Activated CD4-positive, alpha-beta T cell treated with anti-CD3 and anti-CD28 coated beads, Interleukin-2, Interleukin-6, amounts not matched to agents 100 ng/mL and 50 ng/mL, durations not matched to agents 16 hours and 8 hours (primary cell): ENCODE data around the gene SCLT1.

ENCODE experiments used
- DNase-seq: peaks from one replicate; pipeline ENCODE4 v3.0.0-alpha.2; 2020

SCLT1 gene

DNA sequence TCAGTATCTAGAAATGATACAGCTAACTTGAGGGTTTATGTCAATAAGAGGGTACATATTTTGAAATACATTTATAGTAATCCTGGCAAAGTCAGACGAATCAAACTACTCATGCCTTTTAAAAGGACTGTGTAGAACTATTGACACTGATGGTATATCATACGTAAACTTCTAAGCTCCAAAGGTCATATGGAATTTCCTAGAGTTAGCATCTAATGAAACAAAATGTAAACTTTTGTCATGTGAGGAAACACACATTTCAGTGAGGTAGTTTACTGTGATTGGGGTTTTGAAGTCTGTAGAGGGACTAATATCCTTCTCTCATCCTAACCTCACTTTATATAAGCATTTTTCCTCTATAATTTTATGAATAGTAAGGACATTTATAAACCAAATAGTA is 138.4 kb downstream of the SCLT1 start:
- no peak for DNase-seq

DNA sequence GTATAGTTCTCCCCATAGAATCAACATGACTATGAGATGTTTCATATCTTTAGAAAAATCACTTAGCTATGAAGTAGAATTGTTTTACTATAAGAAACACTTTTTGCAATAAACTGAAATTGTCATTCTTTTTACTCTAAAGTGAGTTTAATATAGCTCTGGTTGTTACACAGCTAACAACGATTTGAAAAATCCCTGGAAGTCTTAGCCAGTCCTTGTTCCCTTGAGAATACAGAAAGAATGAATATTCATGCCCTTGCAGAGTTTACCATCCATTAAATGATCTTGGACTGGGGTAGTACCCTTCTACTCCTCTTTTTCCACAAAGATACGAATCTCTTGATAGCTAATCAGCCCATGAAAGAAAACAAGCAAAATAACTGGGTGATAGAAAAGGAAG is 142.0 kb downstream of the SCLT1 start:
- no peak for DNase-seq

- DNase-seq: no peak
Measured at GRCh38 chr4:128950796-128951195, 142.5 kb downstream of the SCLT1 start.

DNA sequence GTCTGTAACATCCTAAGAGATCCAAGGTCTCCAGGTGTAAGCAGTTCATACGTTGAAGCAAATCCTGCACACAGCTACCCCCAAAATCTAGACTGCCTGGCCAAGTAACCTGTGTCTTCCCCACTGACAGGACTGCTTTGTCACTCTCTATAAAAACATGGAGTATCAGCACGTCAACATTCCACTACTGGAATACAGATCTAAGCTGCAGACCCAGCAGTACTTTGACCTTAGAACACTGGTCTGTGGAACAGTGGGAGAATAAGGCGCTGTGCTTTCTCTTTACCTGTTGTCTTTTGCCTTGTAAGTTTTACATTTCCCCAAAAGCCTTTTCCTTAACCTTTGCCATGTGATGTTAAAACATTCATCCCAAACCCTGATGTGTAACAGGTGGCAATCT is 146.4 kb downstream of the SCLT1 start:
- DNase-seq: no peak

DNA sequence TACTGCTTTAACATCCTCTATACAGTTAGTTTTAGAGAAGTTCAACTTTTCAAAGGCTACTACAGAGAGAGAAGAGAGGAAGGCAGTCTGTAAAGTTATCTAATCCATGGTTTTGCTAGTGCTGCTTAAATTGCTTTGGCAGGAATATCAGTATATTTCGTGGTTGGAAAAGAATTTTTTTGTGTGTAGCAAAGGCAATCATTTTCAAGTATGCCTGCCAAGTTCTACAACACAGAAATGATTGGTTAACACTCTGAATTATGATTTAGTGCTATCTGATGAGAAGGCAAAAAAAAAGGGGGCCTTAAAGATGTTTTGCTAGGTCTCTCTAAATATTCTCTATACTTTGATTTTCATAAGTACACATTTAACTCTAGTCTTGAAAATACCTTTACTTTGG is 150.7 kb downstream of the SCLT1 start:
- DNase-seq: no peak

DNA sequence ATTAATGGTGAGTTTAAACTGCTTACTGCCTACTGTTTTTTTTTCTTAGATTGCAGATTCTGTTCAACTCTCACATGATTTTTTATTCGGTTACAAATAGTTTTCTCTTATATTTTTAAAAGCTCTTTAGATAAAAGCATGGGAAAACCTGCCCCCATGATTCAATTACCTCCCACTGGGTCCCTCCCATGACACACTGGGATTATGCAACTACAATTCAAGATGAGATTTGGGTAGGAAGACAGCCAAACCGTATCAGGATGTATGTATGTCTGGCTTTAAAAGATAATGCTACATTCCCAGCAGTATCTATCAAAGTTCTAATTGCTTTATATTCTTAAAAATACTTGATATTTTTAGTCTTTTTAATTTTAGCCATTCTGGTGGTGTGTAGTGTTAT is 152.4 kb downstream of the SCLT1 start:
- no peak for DNase-seq

DNA sequence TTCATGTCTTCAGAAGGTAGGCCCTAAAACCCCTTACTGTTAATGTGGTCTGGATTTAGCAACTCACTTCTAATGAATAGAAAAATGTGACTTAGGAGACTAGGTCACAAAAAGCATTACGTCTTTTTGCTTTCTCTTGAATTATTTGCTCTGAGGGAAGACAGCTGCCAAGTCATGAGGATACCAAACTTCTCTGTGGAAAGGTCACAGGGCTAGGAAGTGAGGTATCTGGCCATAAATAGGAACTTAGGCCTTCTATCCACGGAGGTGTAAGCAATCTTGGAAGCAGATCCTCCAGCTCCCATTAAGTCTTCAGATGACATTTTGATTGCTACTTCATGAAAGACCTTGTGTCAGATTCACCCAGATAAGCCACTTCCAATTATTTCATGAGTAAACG is 163.3 kb downstream of the SCLT1 start:
- no peak for DNase-seq

GRCh38 chr4:128924951-128925350 is 168.4 kb downstream of the SCLT1 start:
- DNase-seq: no peak

DNA sequence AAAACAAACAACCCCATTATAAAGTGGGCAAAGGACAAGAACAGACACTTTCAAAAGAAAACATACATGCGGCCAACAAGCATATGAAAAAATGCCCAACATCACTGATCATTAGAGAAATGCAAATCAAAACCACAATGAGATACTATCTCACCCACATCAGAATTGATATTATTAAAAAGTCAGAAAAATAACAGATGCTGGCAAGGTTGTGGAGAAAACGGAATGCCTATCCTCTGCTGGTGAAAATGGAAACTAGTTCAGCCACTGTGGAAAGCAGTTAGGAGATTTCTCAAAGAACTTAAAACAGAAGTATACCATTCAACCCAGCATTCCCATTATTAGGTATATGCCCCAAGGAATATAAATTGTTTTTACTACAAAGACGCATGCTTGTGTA is 171.4 kb downstream of the SCLT1 start:
- no peak for DNase-seq

DNA sequence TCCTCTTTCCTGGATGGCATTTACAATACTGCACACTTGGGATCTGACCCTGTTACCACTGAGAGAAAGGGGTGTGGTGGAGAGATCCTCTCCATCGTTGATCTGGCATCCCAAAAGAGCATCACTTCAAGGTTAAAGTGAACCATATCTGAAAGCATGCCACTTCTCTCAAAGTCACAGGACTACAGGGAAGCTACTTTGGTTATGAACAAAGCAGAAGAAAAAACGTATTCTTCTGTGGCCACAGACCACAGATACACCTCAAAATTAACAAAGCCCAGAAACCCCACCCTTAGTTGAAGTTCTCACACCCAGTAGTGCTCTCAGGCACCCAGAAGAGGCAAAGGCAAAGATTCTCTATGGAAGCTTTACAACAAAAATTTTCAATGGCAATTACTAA is 175.6 kb downstream of the SCLT1 start:
- peak; percentile 10 for DNase-seq

DNA sequence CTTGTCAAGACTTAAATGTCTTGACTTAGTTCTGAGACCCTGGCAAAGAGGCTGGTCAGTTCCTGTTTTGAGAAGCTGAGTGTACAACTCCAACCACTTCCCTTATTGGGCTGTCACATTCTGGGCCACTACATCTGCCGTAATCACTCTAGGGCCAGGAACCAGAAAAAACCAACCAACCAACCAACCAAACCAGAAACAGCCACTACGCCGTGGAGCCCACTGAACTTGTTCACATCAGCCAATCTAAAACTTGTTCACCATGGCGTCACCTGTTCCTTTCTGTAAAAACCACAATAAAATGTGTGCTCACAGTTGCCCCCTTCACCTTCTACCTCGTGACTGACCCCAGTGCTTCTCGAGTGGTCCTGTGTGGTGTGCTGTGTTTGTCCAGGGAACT is 176.5 kb downstream of the SCLT1 start:
- no peak for DNase-seq

DNA sequence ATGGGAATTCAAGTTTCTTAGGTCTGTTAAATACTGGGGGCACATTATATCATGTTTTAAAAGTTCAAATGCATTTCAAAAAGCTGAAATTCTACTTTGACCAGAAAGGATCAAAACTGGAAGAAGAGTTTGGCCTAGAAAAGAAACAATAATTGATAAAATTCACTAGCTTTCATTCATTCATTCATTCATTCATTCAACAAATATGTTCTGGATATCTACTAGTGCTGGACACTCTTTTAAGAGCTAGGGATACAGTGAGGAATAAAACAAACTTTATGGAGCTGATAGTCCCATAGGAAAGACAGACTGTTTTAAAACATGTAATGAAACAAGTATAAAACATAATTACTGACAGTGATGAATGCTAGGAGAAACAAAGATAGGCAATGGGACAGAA is 177.8 kb downstream of the SCLT1 start:
- no peak for DNase-seq

GRCh38 chr4:128913228-128913627 is 180.1 kb downstream of the SCLT1 start:
- no peak for DNase-seq

GRCh38 chr4:128908735-128909134 is 184.6 kb downstream of the SCLT1 start:
- DNase-seq: no peak

DNA sequence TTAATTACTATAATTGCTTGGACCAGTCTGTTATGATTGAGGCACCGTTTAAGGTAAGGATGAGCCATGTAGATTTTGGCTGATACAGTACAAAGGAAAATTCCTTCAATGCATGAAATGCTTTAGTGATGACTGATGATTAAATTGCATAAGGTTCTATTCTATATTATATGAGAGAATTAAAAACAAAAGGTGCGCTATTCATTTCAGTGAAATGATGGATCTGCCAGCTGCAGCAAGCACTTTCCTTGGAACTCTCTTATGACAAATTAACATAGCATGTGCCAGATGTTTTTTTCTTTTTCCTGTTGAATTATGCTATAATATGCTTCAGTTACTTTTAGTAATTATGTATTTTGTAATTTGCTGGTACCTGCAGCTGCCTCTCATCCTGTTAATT is 185.4 kb downstream of the SCLT1 start:
- DNase-seq: no peak

DNA sequence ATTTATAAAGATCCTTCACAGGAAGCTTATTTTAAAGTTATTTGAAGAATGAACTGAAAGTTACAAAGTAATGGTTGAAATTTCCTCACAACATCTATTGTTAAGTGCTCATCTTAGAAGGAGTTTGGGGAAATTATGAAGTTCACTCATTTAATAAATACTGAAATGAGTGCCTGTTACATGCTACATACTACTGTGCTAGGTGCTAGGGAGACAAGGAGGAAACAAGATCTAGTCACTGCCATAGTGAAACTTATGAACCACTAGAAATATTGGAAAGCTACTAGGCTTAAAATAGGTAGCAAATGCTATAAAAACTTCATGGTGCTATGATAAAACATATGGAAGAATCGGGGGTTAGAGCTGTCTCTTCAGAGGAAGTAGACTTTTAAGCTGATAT is 186.8 kb downstream of the SCLT1 start:
- DNase-seq: no peak

DNA sequence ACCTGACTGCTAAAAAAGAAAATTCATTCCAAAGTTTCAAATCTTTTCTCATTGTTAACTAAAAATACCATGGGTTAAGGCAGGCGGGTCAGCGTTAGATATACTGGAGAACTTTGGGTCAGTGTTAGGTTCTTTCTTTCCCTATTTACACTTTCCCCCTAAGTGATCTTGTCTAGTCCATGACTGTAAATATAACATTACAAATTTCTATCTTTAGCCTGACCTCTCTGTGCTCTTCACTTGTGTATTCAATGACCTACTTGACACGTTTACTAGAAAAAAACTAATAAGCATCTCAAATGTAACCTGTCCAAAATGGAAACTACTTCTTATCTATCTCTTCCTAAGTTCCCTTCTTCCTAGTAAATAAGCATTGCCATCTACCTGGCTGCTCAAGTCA is 188.5 kb downstream of the SCLT1 start:
- no peak for DNase-seq

- no peak for DNase-seq
Measured at GRCh38 chr4:128880662-128881061, 212.7 kb downstream of the SCLT1 start.

DNA sequence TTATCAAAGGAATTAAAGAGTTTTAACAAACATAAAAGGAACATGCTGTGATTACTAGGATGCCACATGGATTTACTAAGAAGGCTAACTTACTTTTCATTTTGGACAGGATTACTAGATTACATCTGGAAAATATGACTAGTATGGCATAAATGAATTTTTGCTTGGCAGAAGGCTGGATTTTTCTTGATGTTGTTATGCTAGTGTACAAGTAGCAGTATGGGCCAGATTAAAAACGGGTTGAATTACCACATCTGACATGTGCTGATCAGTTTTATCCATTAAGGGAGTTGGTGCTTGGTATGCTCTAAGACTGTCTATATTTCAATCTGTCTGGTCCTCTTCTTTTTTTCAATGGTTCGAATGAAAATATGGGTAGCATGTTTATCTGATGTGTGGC is 213.4 kb downstream of the SCLT1 start:
- no peak for DNase-seq

- no peak for DNase-seq
Measured at GRCh38 chr4:128879283-128879682, 214.1 kb downstream of the SCLT1 start.

DNA sequence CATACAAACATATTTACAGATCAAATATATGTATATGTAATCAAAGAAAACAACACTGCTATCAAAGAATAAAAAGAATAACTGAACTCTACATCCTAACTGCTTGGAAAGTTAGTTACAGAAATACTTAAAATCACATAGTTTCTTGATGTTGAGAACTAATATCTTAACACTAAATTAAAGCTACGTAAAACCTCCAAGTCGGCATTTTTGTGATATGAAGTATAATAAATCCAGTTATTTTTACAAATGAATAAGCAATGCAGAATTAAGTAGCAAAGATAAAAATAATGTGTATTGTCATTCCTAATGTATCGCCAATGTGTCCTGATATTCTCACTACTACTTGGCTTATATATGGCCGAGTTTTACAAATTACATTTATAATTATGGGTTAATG is 215.4 kb downstream of the SCLT1 start:
- no peak for DNase-seq

GRCh38 chr4:128876200-128876599 is 217.1 kb downstream of the SCLT1 start:
- DNase-seq: no peak

- DNase-seq: no peak
Measured at GRCh38 chr4:128871948-128872347, 221.4 kb downstream of the SCLT1 start.

DNA sequence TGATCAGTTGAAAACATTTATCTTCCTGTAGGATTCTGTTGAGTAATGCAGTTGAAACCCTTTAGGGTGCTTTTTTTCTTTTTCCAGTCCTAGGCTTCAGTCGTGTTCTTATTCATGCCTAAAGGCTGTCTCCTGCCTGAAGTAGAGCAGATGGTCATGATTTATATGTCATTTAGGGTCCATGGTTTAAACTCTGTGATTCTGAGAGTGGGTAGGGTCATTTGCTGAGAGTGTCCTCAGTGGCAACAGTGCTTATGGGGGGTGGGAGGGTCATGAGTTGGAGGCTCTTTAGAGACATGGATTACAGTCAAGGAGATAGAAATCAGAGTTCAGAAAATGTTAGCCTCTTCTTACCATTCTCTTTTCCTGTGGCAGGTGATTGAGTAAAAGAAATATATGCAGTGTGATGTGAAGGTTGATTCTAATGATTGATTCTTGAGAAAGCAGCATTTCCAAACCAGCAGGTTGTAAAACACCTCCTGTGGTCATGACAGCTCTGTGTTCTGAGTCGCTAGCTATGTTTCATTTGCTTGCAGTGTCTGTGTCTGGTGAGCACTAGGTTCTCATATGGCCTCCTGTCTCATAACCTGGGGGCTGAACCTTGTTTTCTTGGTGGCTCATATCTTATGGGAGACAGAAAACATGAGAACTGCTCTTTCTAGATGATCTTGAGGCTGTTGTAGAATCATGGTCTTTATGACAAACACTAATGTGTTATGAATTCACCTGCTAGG is 223.4 kb downstream of the SCLT1 start:
- DNase-seq: no peak

DNA sequence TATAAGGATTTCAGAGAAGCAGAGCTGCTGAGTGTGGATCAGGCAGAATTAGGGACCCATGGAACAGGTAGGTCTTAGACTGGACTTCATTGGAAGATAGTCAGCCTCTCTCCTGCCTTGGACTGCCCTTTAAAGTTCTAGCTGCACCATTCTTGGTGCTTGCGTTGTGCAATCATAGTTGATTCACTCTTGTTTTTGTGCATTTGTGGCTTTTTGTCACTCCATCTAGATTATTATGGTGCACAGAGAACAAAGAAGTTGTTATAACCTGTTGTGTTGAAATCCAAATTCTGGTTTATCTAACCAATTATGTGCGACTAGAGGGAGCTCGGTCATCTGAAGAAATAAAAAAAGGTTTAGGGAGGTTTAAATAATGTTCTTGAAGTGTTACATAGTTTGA is 224.6 kb downstream of the SCLT1 start:
- no peak for DNase-seq

DNA sequence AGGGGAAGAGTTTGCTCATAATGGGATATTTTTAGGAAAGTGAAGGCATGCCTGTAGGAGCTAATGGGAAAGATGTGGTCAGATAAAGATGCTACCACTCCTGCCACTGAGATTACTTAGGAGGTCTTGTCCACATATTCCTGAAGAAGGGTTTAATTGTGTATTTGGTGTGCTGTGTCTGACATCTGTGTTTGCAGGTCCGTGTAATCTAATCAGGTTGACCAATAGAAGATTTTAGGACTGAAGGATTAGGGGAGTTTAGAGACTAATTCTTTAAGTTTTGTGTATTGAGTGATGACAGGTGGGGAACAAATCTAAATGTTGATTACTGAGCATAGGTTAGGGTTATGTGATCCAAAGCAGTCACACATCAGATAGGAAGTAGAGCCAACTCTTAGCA is 226.6 kb downstream of the SCLT1 start:
- no peak for DNase-seq
